ENCODE measurements around the gene SLC6A13.

SLC6A13 gene

GRCh38 chr12:292186-292585 is 29.6 kb upstream of the SLC6A13 start:
- TF ChIP-seq CSRNP3 (CRISPR knock-in tag; IDR thresholded peaks at IDR 0.05) (no peak), SNAI2 (CRISPR knock-in tag; IDR thresholded peaks at IDR 0.05) (no peak), ESRRG (CRISPR knock-in tag; IDR thresholded peaks at IDR 0.05) (no peak), CSDC2 (CRISPR knock-in tag; IDR thresholded peaks at IDR 0.05) (no peak), BACH2 (CRISPR knock-in tag; IDR thresholded peaks at IDR 0.05; ENCODE audit: borderline replicate concordance) (no peak), OSR1 (CRISPR knock-in tag; IDR thresholded peaks at IDR 0.05) (no peak), TOX (CRISPR knock-in tag; IDR thresholded peaks at IDR 0.05; ENCODE audit: borderline replicate concordance) (no peak), ZC3H10 (CRISPR knock-in tag; IDR thresholded peaks at IDR 0.05) (no peak), ZNF8 (CRISPR knock-in tag; IDR thresholded peaks at IDR 0.05) (no peak), TCF4 (CRISPR knock-in tag; IDR thresholded peaks at IDR 0.05; ENCODE audit: borderline replicate concordance) (no peak), ZNF565 (CRISPR knock-in tag; conservative IDR thresholded peaks at IDR 0.05; ENCODE audit: low read depth) (no peak), ZFP3 (CRISPR knock-in tag; IDR thresholded peaks at IDR 0.05) (no peak), ISL1 (CRISPR knock-in tag; IDR thresholded peaks at IDR 0.05) (no peak), GLIS3 (CRISPR knock-in tag; IDR thresholded peaks at IDR 0.05) (no peak)
- TF ChIP-seq, protein P1, sequence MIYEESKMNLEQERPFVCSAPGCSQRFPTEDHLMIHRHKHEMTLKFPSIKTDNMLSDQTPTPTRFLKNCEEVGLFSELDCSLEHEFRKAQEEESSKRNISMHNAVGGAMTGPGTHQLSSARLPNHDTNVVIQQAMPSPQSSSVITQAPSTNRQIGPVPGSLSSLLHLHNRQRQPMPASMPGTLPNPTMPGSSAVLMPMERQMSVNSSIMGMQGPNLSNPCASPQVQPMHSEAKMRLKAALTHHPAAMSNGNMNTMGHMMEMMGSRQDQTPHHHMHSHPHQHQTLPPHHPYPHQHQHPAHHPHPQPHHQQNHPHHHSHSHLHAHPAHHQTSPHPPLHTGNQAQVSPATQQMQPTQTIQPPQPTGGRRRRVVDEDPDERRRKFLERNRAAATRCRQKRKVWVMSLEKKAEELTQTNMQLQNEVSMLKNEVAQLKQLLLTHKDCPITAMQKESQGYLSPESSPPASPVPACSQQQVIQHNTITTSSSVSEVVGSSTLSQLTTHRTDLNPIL (CRISPR knock-in tag; IDR thresholded peaks at IDR 0.05; ENCODE audit: low read depth), result no peak
- TF ChIP-seq, protein P2, sequence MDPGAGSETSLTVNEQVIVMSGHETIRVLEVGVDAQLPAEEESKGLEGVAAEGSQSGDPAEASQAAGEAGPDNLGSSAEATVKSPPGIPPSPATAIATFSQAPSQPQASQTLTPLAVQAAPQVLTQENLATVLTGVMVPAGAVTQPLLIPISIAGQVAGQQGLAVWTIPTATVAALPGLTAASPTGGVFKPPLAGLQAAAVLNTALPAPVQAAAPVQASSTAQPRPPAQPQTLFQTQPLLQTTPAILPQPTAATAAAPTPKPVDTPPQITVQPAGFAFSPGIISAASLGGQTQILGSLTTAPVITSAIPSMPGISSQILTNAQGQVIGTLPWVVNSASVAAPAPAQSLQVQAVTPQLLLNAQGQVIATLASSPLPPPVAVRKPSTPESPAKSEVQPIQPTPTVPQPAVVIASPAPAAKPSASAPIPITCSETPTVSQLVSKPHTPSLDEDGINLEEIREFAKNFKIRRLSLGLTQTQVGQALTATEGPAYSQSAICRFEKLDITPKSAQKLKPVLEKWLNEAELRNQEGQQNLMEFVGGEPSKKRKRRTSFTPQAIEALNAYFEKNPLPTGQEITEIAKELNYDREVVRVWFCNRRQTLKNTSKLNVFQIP (CRISPR knock-in tag; IDR thresholded peaks at IDR 0.05; ENCODE audit: borderline replicate concordance, low read depth), result no peak
- no peak for ATAC-seq

- TF ChIP-seq ZNF565 (CRISPR knock-in tag; conservative IDR thresholded peaks at IDR 0.05; ENCODE audit: low read depth) (no peak), GLIS3 (CRISPR knock-in tag; IDR thresholded peaks at IDR 0.05) (no peak), ARNTL (CRISPR knock-in tag; IDR thresholded peaks at IDR 0.05; ENCODE audit: borderline replicate concordance, low read depth) (no peak), ZNF70 (CRISPR knock-in tag; IDR thresholded peaks at IDR 0.05) (no peak), TOX (CRISPR knock-in tag; IDR thresholded peaks at IDR 0.05; ENCODE audit: borderline replicate concordance) (no peak), ESRRG (CRISPR knock-in tag; IDR thresholded peaks at IDR 0.05) (no peak), ZFP3 (CRISPR knock-in tag; IDR thresholded peaks at IDR 0.05) (no peak)
- TF ChIP-seq, protein P2 (CRISPR knock-in tag; IDR thresholded peaks at IDR 0.05; ENCODE audit: borderline replicate concordance, low read depth), result no peak
- TF ChIP-seq, protein P3, sequence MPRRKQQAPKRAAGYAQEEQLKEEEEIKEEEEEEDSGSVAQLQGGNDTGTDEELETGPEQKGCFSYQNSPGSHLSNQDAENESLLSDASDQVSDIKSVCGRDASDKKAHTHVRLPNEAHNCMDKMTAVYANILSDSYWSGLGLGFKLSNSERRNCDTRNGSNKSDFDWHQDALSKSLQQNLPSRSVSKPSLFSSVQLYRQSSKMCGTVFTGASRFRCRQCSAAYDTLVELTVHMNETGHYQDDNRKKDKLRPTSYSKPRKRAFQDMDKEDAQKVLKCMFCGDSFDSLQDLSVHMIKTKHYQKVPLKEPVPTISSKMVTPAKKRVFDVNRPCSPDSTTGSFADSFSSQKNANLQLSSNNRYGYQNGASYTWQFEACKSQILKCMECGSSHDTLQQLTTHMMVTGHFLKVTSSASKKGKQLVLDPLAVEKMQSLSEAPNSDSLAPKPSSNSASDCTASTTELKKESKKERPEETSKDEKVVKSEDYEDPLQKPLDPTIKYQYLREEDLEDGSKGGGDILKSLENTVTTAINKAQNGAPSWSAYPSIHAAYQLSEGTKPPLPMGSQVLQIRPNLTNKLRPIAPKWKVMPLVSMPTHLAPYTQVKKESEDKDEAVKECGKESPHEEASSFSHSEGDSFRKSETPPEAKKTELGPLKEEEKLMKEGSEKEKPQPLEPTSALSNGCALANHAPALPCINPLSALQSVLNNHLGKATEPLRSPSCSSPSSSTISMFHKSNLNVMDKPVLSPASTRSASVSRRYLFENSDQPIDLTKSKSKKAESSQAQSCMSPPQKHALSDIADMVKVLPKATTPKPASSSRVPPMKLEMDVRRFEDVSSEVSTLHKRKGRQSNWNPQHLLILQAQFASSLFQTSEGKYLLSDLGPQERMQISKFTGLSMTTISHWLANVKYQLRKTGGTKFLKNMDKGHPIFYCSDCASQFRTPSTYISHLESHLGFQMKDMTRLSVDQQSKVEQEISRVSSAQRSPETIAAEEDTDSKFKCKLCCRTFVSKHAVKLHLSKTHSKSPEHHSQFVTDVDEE (CRISPR knock-in tag; IDR thresholded peaks at IDR 0.05), result no peak
- ATAC-seq, result no peak
Observed at GRCh38 chr12:291153-291723, 28.6 kb upstream of the SLC6A13 start.

GRCh38 chr12:288687-289086 is 26.1 kb upstream of the SLC6A13 start:
- no peak for ATAC-seq
- TF ChIP-seq TCF4 (CRISPR knock-in tag; IDR thresholded peaks at IDR 0.05; ENCODE audit: borderline replicate concordance) (no peak), ZFP30 (CRISPR knock-in tag; IDR thresholded peaks at IDR 0.05) (no peak), TOX (CRISPR knock-in tag; IDR thresholded peaks at IDR 0.05; ENCODE audit: borderline replicate concordance) (no peak), ZNF565 (CRISPR knock-in tag; conservative IDR thresholded peaks at IDR 0.05; ENCODE audit: low read depth) (no peak), ZC3H10 (CRISPR knock-in tag; IDR thresholded peaks at IDR 0.05) (no peak), CSDC2 (CRISPR knock-in tag; IDR thresholded peaks at IDR 0.05) (no peak), SNAI2 (CRISPR knock-in tag; IDR thresholded peaks at IDR 0.05) (no peak), ZNF8 (CRISPR knock-in tag; IDR thresholded peaks at IDR 0.05) (no peak), ZFP3 (CRISPR knock-in tag; IDR thresholded peaks at IDR 0.05) (no peak), GLIS3 (CRISPR knock-in tag; IDR thresholded peaks at IDR 0.05) (no peak)
- TF ChIP-seq, protein P3 (CRISPR knock-in tag; IDR thresholded peaks at IDR 0.05), result no peak
- TF ChIP-seq, protein P2 (CRISPR knock-in tag; IDR thresholded peaks at IDR 0.05; ENCODE audit: borderline replicate concordance, low read depth), result no peak
- TF ChIP-seq, protein P1 (CRISPR knock-in tag; IDR thresholded peaks at IDR 0.05; ENCODE audit: low read depth), result no peak

Data from SK-N-SH treated with all-trans-retinoic acid at 6 μM for 48 hours (cell line).